Psoas muscle (tissue), 8 donors: ENCODE measurements around the gene ANO6. TPM values are rescaled to one million over a fixed set of nuclear protein-coding genes. Genes with fewer than 3 reads are reported as not detected.
A peak's percentile ranks its signal among the peaks of the same experiment; 100 is the strongest.
"Not testable (repeated sequence)": the region's sequence is repeated elsewhere in the genome, so short reads cannot be mapped to it uniquely, and the experiment has no call there.

Experiments used
- ATAC-seq, 4 donors: fragments of 200-7000 bp; cut with Tn5 transposase; one replicate each; pipeline ENCODE4 v1.9.1; 2020; ENCODE audit warnings: moderate library complexity in 3 of 4, mild to moderate bottlenecking in 2 of 4
- DNase-seq, 2 donors: peaks; one replicate each; pipeline ENCODE4 v3.0.0-alpha.2; 2020
- H3K27ac ChIP-seq: fragments of 200-600 bp; one replicate; pipeline ENCODE4 v1.8.0; 2022
- H3K27me3 ChIP-seq, 3 donors: fragments of 200-600 bp in 1 of 3; one replicate each; pipeline versions ENCODE4 v1.6.1 to v1.8.0; 2013 to 2022; ENCODE audit warnings: low read length in 2 of 3, mild to moderate bottlenecking in 2 of 3, moderate library complexity in 1 of 3; ENCODE audit not compliant: insufficient read depth in 3 of 3
- H3K36me3 ChIP-seq, 2 donors: fragments of 200-600 bp in 1 of 2; one replicate each; pipeline versions ENCODE4 v1.6.1 to v1.8.0; 2013 to 2022; ENCODE audit warnings: low read depth in 1 of 2, mild to moderate bottlenecking in 1 of 2, moderate library complexity in 1 of 2; ENCODE audit not compliant: insufficient read depth in 1 of 2
- H3K4me1 ChIP-seq: fragments of 200-600 bp; one replicate; pipeline ENCODE4 v1.8.0; 2022
- H3K4me3 ChIP-seq: fragments of 200-600 bp; one replicate; pipeline ENCODE4 v1.8.0; 2022; ENCODE audit warnings: mild to moderate bottlenecking
- H3K9me3 ChIP-seq: fragments of 200-600 bp; one replicate; pipeline ENCODE4 v1.8.0; 2022
- CTCF ChIP-seq: fragments of 200-600 bp; IDR thresholded peaks from one replicate; pipeline ENCODE4 v1.8.0; 2022; ENCODE audit warnings: antibody characterized with exemption
- WGBS, 3 donors: extraction: QIAGEN DNeasy Blood & Tissue Kit; methylation state at CpG; one replicate each; pipeline versions ENCODE4 v1.1.6 to v1.1.7; 2013; 5-methylcytosine and 5-hydroxymethylcytosine counted together
- intact Hi-C, 2 donors: fragments of 100-400 bp; cut with DNase I; formaldehyde crosslinking; loops; one replicate each; pipeline versions ENCODE4 v1.11.0 to v1.14.2; 2022
- polyA plus RNA-seq, 3 donors: library from polyadenylated mRNA; stranded (reverse); fragments of 200-250 nt; gene quantifications; one replicate each; pipeline ENCODE4 v1.2.3, GENCODE V29; 2013
- total RNA-seq, 4 donors: library from RNA; stranded (reverse); fragmentation: NEBNext Ultra II Directional in 2 of 4; extraction: Animal tissue kit (Norgen Biotek cat#: 25700) in 2 of 4; gene quantifications; one replicate each; pipeline versions ENCODE4 v1.2.1 to v1.2.4, GENCODE V29; 2021 to 2023
- donor health status: healthy with polysubstance abuse.
- donor health status: DM: no; HTN: no; CAD: no; lungs with moderate emphysema.
- donor health status: Bipolar disorder and iron deficiency.
- donor health status: healthy.
- donor health status: DM: yes; HTN: yes; CAD: no.
- donor health status: DM: no; HTN: no; CAD: no.
- donor health status: DM: no; HTN: no; CAD: no.
- donor health status: DM: yes; HTN: yes; CAD: no.

ANO6 gene
- total and polyA plus RNA-seq, 7 donors = 25.6 to 121 (median 51.5) TPM

- H3K27me3 ChIP-seq = no peaks in the 10 kb centered on the region
- TF ChIP-seq CTCF = no peak
- ATAC-seq (peak in 1 of 4 donors; percentile 30), DNase-seq (no peak)
- intact Hi-C loops = loop anchor here (5.0 kb wide), 2 partner anchors 60 to 495 kb away; partner anchors contain the start of gene ARID2 (in 1 of the 2)
- H3K36me3 ChIP-seq = peaks cover 0 to 13% of the 10 kb centered on the region in 2 donors
- peaks cover 64% of the 10 kb centered on the region for H3K4me1 ChIP-seq
- no peaks in the 10 kb centered on the region for H3K9me3 ChIP-seq
- H3K27ac ChIP-seq = peak overlapping the region; percentile 98
- H3K4me3 ChIP-seq = peak overlapping the region; percentile 40
- 20 to 48% (median 27%) methylated on average over 3 of the region's 3 CpGs for WGBS, 3 donors
These were observed 16.4 kb downstream of the ANO6 start for GRCh38 chr12:45232146-45232755.

- H3K36me3 ChIP-seq = peaks cover 0 to 13% of the 10 kb centered on the region in 2 donors
- 30 to 37% (median 33%) methylated on average over 6 of the region's 6 CpGs for WGBS, 3 donors
- no peak for TF ChIP-seq CTCF
- H3K9me3 ChIP-seq = no peaks in the 10 kb centered on the region
- peak overlapping the region; percentile 98 for H3K27ac ChIP-seq
- intact Hi-C loops = loop anchor here (5.0 kb wide), 2 partner anchors 59 to 494 kb away; partner anchors contain the start of gene ARID2 (in 1 of the 2)
- H3K27me3 ChIP-seq = no peaks in the 10 kb centered on the region
- H3K4me1 ChIP-seq = peaks cover 60% of the 10 kb centered on the region
- peak overlapping the region; percentile 40 for H3K4me3 ChIP-seq
- ATAC-seq = peak; percentile 73 to 83 (median 78)
- DNase-seq = peak; percentile 37 to 64
These were observed 17.0 kb downstream of the ANO6 start for GRCh38 chr12:45232756-45233372.

GRCh38 chr12:45234139-45234865 lies 18.4 kb downstream of the ANO6 start:
- 7 to 18% (median 8%) methylated on average over 4 of the region's 4 CpGs for WGBS, 3 donors
- Histone ChIP-seq H3K27ac (peak overlapping the region; percentile 98), H3K9me3 (no peaks in the 10 kb centered on the region), H3K36me3 (peaks cover 0 to 2% of the 10 kb centered on the region in 2 donors), H3K27me3 (no peaks in the 10 kb centered on the region), H3K4me1 (peaks cover 56% of the 10 kb centered on the region), H3K4me3 (peak overlapping the region; percentile 37)
- ATAC-seq (peak; percentile 73 to 79 (median 76)), DNase-seq (peak in 1 of 2 donors; percentile 38)
- no peak for TF ChIP-seq CTCF
- intact Hi-C loops = loop anchor here (1.0 to 5.0 kb wide), 3 partner anchors 19 to 493 kb away; partner anchors contain the start of gene ARID2 (in 1 of the 2)

GRCh38 chr12:45235087-45236025 lies 19.5 kb downstream of the ANO6 start:
- peak overlapping the region; percentile 34 for H3K4me3 ChIP-seq
- no peaks in the 10 kb centered on the region for H3K36me3 ChIP-seq
- H3K27ac ChIP-seq = peak overlapping the region; percentile 98
- intact Hi-C loops = no loop called here
- ATAC-seq (peak; percentile 71 to 75 (median 74)), DNase-seq (peak; percentile 47 to 68)
- WGBS, 3 donors = 17 to 27% (median 27%) methylated on average over 4 of the region's 4 CpGs
- no peaks in the 10 kb centered on the region for H3K27me3 ChIP-seq
- H3K4me1 ChIP-seq = peaks cover 63% of the 10 kb centered on the region
- TF ChIP-seq CTCF = no peak
- no peaks in the 10 kb centered on the region for H3K9me3 ChIP-seq

GRCh38 chr12:45236383-45236782 lies 20.5 kb downstream of the ANO6 start:
- peaks cover 66% of the 10 kb centered on the region for H3K4me1 ChIP-seq
- H3K36me3 ChIP-seq, H3K27me3 ChIP-seq, ATAC-seq, DNase-seq, H3K4me3 ChIP-seq, intact Hi-C loops, H3K9me3 ChIP-seq: not testable (repeated sequence)
- peak overlapping the region; percentile 98 for H3K27ac ChIP-seq
- 48 to 81% (median 76%) methylated on average over 2 of the region's 2 CpGs for WGBS, 3 donors
